Effector CD4-positive, alpha-beta T cell (primary cell): Measurements from ENCODE around the gene EDARADD.
"Not testable (repeated sequence)": the region's sequence is repeated elsewhere in the genome, so short reads cannot be mapped to it uniquely, and the experiment has no call there.

Experiments used
- DNase-seq: peaks from one replicate; pipeline ENCODE4 v3.0.0-alpha.2; 2020

The EDARADD gene

DNA sequence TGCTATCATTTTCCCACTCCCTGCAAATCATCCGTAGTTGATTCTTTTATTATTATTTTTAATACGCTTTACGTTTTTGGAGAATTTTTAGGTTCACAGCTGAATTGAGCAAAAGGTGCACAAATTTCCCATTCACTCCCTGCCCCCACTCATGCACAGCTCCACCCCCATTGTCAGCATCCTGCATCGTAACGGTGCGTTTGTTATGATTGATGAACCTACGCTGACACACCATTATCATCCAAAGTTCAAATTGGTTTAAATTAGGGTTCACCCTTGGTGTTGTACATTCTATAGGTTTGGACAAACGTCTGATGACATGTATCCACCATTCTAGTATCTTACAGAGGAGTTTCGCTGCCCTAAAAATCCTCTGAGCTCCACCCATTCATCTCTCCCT, 44.5 kb downstream of the EDARADD start:
- DNase-seq: no peak

DNA sequence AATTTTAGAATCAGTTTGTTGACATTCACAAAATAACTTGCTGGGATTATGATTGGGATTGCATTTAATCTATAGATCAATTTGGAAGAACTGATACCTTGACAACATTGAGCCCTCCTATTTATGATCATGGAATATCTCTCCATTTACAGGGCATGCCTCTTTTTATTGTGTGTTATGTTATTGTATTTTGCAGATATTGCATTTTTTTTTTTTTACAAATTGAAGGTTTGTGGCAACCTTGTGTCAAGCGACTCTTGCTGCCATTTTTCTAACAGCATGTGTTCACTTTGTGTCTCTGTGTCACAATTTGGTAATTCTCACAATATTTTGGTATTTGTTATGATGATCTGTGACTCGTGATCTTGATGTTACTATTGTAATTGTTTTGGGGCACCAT, 46.3 kb downstream of the EDARADD start:
- no peak for DNase-seq

DNA sequence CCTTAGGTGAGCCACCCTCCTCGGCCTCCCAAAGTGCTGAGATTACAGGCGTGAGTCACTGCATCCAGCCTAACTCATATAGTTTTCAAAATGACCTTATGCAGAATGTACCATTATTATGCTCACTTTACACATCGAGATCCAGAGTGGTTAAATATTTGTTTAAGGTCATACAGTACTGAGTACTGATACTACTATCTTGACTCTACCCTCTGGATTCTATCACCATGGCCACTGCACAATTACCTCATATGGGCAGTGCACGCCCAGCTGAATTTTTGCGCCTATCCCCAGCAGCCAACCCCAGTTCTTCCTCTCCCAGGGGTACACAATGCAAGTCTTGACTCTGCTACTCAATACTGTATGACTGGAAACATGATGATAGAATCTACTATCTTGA, 56.7 kb downstream of the EDARADD start:
- DNase-seq: no peak

DNA sequence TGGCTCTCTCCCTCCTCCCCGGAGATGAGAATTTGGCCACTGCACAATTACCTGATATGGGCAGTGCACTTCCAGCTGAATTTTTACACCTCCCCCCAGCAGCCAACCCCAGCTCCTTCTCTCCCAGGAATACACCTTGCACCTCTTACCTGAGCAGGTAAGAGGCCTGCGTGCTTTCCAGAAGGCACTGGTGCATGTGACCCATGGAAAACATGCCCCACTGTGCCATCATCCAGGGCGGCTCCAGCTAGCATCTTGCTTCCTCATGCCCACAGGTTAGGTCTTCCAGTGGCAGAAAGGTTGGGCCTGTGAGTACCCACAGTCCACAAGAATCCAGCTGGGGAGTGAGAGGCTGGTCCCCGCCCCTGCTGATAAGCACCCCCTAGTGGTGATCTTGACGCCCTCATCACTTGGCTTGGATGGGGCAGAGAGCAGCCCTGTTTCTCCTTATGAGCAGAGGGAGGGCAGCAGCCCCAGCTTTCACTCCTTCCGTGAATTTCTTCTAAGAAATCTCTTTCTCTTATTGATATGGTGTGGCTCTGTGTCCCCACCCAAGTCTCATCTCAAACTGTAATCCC, 57.8 kb downstream of the EDARADD start:
- peak; percentile 36 for DNase-seq

DNA sequence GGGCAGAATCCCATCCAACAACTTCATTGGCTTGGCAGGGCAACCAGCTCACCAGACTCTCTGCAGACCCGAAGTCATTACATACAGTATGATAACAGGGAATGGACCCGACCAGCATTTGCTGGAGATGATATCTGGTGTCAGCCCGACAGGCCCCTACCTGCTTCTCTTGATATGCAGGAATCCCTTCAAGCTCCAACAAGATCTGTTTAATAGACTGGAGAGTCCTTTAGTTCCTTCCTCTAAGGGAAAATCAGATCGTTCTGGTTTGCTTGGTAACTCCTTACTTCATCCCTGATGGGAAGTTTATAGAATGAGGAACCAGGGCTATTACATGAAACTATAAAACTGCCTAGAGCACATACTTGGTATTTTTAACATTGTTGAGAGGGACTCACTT, 61.2 kb downstream of the EDARADD start:
- DNase-seq: no peak

DNA sequence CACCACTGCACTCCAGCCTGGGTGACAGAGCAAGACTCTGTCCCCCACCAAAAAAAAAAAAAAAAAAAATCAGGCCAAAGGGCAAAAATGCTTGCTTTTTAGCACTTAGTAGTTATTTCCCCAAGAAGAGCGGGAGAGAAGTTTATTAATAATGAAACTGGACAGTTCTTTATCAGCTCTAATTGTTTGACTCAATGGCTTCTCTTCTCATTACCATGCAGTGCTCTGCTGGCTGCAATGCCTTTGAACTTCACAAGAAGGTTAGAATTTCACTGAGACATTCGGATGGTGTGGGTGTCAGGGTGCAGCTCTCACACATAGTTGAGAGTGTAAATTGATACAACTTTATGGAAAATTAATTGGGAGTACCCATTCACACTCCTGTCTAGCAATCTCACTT, 63.7 kb downstream of the EDARADD start:
- DNase-seq: no peak

DNA sequence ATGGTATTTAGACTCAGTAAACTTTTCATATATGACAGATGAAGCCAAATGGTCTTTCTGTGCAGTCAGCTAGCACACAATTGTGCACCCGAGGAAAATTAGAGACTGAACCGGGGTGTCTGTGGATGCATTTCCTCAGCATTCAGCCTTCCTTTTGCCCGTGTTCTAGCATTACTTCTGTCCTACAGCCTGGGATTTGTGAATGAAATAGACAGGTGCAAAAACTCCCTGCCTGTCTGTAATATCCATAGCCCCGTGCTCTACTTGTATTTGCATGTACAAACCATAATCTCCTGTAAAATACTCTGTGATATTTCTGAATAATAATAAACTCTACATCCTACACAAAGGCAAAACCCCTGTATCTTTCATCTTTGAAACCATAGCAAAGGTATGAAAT, 64.9 kb downstream of the EDARADD start:
- DNase-seq: no peak

DNA sequence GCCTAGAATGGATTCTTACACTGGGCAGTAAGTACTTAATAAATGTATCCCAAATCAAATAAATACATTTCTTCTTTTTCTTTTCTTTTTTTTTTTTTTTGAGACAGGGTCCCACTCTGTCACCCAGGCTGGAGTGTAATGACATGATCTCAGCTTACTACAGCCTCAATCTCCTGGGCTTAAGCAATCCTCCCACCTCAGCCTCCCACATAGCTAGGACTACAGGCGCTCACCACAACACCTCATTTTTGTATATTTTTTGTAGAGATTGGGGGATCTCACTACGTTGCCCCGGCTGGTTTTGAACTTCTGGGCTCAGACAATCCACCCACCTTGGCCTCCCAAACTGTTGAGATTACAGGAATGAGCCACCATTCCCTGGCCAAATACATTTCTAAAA, 66.0 kb downstream of the EDARADD start:
- no peak for DNase-seq

DNA sequence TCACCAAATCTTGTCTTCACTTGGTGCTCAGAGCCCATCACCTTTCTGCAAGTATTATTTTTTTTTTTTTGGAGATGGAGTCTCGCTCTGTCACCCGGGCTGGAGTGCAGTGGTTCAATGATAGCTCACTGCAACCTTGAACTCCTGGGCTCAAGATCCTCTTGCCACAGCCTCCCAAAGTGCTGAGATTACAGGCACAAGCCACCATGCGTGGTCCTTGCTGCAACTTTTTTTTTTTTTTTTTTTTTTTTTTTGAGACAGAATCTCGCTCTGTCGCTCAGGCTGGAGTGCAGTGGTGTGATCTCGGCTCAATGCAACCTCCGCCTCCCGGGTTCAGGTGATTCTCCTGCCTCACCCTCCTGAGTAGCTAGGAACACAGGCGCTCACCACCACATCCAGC, 70.1 kb downstream of the EDARADD start:
- not testable (repeated sequence) for DNase-seq

DNA sequence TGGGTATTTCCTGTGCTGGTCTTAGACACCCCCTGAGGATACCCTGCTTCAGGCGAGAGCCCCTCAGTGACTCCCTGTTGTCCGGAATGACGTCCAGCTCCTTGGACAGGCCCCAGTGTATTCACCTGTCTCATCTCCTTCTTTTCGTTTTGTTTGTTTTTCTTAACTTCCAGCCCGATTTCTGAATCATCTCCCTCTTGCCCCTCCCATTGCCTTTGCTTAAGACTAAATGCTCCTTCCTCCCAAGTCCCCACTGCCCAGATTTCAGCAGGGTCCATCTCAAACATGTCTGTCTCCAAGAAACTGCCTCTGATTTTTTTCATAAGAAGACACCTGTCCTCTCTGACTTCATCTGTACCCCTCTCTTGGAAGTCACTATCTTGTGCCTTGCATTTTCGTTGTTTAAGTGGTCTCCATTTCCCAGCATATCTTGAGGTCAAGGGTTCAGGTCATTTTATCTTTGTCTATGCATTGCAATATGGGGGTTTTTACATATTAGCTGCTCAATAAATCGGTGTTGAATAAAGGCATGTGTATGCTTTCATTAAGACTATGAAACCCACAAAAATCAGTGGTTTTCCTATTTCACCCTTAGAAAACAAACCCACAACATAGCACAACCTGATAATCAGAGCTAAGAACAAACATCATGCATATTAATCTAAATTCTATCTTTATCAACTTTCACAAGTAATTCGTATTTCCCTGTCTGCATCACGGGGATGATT, 71.3 kb downstream of the EDARADD start:
- DNase-seq: no peak

DNA sequence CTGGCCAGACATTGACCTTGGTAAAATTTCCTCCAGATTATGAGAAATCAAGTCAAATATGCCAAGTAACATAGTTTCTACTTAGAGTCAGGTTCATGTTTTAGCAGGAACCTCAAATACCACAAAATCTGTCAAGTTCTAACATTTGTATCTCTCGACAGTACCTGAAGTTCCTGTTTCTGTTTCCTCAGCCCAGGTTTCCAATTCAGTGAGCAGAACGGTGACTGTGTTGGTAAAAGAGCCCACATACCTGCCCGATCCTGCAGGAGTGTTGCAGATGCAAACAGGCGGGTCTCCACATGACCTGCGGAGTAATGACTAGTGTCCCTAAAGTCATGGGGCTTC, 71.8 kb downstream of the EDARADD start:
- DNase-seq: no peak

DNA sequence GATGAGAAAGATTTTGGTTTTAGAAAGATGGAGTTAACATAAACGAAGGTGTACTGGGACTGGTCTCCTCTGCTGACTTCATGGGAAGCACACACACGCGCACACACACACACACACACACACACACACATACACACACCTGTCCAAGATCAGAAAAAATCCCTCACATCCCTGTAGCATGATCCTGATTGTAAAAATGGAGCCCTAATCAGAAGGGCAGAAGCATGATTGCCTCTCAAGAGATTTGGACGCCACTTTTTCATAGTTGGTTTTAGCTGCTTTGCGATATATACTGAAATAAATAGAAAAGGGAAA, 73.2 kb downstream of the EDARADD start:
- DNase-seq: no peak

DNA sequence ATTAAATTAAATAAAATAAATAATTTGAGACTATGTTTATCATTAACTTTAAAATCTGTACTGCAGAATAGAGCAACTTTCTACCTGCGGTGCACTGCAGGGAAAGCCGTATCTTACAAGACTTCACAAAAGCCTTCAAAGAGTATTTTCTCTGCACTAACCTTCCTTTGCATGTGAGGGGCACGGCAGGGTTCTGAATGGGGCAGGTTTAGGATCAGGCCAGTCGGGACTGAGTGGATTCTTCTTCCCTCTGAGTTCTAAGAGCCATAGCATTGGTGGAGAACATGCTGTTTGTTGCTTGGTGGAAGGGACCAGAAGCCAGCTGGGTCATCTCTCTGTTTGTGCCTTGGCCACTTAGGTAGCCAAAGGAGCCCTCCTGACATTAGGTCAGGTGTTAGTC, 74.5 kb downstream of the EDARADD start:
- no peak for DNase-seq

DNA sequence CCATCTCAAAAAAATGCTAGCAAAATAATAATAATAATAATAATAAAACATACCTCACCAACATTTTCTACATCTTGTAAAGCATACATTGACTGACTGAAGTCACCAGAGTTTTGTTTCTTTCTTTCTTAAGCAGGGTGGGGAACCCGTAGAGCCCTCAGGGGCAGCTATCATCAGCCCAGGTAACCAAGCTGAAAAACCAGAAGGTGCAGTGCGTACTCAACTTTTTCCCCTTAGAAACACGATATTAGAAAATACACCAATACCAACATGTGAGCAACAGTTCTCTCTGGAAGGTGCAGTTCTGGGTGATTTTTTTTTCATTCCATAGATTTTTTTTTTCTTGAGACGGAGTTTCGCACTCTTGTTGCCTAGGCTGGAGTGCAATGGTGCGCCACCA, 75.4 kb downstream of the EDARADD start:
- no peak for DNase-seq

DNA sequence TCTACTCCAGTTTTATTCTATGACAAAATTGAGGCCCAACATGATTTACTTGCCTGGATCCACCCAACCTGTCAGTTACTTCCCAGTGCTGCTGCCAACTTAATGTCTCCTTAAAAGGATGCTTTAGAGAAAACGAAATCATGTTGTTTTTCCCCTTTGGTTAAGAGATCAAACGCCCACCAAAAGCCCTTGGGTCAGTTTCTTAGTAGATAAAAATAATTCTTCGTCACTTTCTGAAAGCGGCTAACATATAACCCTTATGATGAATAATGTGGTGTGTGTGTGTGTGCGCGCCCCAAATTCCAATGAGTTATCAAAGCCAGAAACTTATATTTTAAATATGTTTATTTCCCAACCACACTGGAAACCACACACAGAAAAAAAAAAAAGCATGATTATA, 77.0 kb downstream of the EDARADD start:
- no peak for DNase-seq

DNA sequence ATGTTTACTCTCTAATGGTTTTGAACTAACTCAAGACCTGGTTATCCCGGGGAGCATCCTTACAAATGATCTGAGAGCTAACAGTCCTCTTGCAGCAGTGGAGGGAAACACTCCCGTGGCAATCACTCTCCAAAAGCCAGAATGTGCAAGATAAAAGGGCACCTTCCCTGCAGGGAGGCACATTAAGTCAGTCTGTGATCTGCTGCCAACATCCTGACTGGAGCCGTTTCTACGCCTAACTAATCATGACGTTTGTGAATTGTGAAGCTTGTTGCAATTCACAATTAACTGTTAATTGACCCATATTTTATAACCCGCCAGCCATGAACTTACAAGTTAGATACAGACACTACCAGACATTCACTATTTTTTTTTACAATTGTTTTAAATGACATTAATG, 77.6 kb downstream of the EDARADD start:
- no peak for DNase-seq

DNA sequence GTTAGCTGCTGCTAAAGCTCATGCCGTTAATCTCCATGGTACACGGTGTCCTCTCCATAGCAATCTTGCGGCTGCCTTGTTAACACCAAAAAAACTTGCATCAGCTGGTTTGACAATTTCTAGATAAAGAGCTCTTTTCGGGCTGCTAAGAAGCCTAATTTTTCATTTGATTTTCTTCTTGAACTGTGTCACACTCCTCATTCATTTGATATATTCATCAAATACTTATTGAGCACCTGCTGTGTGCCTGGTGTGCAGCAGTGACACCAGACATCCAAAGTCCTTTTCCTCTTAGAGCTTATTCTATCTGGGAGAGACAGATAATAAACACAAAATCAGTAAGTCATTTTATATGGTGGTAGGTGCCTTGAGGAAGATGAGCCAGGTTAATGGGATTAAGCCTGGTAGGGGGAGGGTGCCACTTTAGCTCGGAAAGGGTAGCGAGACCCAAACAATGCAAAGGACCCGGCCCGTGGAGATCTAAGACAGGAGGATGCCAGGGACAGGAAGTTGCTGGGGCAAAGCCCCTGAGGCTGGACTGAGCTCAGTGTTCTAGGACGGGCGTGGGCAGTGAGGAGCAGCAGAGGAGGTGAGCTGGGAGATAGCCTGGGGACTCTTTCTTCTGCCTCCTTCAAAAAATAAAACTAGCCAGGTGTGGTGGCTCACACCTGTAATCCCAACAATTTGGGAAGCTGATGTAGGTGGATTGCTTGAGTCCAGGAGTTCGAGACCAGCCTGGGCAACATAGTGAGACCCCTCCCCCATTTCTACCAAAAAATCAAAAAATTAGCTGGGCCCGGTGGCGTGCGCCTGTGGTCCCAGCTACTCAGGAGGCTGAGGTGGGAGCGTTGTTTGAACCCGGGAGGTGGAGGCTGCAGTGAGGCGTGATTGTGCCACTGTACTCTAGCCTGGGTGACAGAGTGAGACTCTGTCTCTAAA, 79.0 kb downstream of the EDARADD start:
- no peak for DNase-seq

DNA sequence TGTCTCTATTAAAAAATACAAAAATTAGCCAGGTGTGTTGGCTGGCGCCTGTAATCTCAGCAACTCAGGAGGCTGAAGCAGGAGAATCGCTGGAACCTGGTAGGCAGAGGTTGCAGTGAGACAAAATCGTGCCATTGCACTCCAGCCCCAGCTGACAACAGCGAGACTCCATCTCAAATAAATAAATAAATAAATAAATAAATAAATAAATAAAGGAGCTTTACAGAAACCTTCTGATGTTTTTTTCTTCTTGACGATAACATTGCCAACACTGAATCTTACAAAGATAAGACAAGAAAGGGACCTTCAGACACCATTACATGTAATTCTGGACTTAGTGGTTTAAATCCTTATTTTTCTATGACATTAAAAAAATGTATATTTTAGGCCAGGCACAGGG, 81.9 kb downstream of the EDARADD start:
- DNase-seq: no peak

DNA sequence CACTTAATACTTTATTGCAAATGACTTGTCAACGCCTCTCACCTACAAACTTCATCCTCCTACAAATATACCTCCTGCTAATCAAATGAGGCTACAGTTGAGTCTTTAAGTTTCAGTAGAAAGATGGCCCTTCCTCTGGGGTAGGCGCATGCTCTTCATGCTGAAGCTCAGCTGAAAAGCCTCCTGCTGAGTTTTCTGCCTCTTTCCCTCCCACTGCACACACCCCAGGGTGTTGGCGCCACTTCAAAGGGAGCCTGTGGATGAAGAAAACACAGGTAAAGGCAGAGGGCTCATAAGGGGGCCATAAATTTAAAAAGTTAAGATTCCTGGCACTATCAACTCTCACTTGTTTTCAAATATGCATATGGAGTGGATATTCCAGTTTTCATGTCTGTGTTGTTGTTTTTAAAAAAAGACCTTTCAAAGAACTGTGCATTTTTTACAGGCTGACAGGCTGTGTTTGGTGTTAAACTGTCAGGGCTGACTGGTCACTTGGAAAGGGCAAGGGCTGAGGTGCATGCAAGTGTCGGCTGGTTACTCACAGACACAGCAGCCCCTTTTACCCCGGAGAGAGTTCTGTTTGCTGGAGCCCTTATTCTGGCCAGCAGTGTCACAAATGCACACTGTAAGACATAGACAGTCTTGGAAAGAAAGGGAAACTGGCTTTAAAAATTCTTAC, 86.8 kb downstream of the EDARADD start:
- no peak for DNase-seq

DNA sequence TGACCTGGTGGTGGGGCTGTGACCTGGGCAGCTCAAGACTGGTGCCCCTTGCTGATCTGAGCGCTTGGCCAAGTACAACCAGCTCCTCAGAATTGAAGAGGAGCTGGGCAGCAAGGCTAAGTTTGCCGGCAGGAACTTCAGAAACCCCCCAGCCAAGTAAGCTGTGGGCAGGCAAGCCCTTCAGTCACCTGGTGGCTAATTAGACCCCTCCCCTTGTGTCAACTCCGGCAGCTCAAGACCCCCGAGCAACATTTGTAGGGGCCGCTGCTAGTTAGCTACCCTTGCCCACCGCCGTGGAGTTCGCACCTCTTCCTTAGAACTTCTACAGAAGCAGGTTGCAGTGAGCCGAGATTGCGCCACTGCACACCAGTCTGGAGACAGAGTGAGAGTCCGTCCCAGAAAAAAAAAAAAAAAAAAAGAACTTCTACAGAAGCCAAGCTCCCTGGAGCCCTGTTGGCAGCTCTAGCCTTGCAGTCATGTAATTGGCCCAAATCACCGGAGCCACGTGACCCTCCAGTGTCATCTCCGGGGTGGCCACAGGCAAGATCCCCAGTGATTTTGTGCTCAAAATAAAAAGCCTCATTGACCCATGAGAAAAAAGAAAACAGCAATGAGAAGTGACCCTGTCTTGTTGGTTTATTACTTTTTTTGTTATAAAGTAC, 90.4 kb downstream of the EDARADD start:
- DNase-seq: no peak

DNA sequence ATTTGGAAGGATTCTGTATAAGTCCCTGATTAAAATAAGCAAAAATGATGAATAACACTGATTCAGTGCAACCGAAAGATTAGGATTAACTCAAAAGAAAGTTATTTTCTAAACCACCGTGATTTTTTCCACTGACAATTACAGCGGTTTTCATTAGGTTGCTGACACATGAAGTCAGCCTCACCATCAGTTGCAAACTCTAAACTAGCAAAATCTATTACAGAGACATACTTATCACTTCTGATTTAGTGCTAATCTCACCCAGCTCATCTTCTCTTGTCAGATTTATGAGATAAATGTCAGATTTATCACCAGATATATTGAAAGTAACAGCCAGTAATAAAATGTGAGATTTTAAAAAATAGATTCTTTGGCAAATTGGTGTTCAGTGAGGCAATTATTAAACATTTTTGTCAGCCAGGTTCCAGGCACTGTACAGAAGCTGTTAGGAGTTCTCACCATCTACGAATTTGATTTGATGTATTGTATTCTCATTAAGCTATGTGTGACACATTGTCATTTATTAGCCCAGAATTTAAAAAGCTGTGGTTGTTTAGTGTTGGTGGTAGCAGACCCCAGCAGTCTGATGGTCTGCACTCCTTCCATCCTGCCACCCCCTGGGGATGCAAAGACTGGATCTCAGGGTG, 92.4 kb downstream of the EDARADD start:
- DNase-seq: no peak

DNA sequence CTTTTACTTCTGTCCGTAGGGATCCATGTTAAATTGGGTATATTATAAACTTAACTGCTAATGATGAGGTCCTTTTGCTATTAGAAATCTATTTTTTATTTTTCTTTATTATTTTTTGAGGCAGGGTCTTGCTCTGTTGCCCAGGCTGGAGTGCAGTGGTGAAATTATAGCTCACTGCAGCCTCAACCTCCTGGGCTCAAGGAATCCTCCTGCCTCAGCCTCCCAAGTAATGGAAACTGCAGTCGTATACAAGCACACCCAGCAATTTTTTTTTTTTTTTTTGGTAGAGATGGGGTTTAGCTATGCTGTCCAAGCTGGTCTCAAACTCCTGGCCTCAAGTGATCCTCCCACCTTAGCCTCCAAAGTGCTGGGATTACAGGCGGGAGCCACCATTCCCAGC, 95.1 kb downstream of the EDARADD start:
- not testable (repeated sequence) for DNase-seq
